ENCODE data around the gene TM4SF4. TPM values are rescaled to one million over a fixed set of nuclear protein-coding genes. Genes with fewer than 3 reads are reported as not detected.

Gene TM4SF4
- total RNA-seq, 2 experiments from 2014 or later: not detected

- no peak overlapping the region for H3K27ac Mint-ChIP-seq
- H3K27me3 Mint-ChIP-seq: peaks cover 2% of the 10 kb centered on the region
- no peaks in the 10 kb centered on the region for H3K36me3 Mint-ChIP-seq (ENCODE audit: low read depth)
- no peak overlapping the region for H3K4me3 Mint-ChIP-seq
- ChIA-PET POLR2A (no interaction called here), CTCF (interaction anchor here (1.0 kb wide), 1 partner anchor 47 kb away, joined by 3 read pairs; no protein-coding TSS in a partner anchor)
- no peaks in the 10 kb centered on the region for H3K9me3 Mint-ChIP-seq
- no peaks in the 10 kb centered on the region for H3K4me1 Mint-ChIP-seq
- DNase-seq: no peak
Observed at GRCh38 chr3:149462581-149463011, 11.9 kb upstream of the TM4SF4 start.

- H3K27ac Mint-ChIP-seq: no peak overlapping the region
- no peaks in the 10 kb centered on the region for H3K9me3 Mint-ChIP-seq
- H3K4me1 Mint-ChIP-seq: no peaks in the 10 kb centered on the region
- POLR2A ChIA-PET: no interaction called here
- CTCF ChIA-PET: no interaction called here
- DNase-seq: no peak
- peaks cover 2% of the 10 kb centered on the region for H3K27me3 Mint-ChIP-seq
- no peaks in the 10 kb centered on the region for H3K36me3 Mint-ChIP-seq (ENCODE audit: low read depth)
- no peak overlapping the region for H3K4me3 Mint-ChIP-seq
Observed at GRCh38 chr3:149463921-149464320, 10.6 kb upstream of the TM4SF4 start.

GRCh38 chr3:149464542-149465328 lies 9.8 kb upstream of the TM4SF4 start:
- POLR2A ChIA-PET: no interaction called here
- Mint-ChIP-seq H3K4me1 (no peaks in the 10 kb centered on the region), H3K27me3 (peaks cover 2% of the 10 kb centered on the region), H3K4me3 (no peak overlapping the region), H3K36me3 (ENCODE audit: low read depth) (no peaks in the 10 kb centered on the region), H3K27ac (no peak overlapping the region), H3K9me3 (no peaks in the 10 kb centered on the region)
- CTCF ChIA-PET: no interaction called here
- no peak for DNase-seq

- H3K27ac Mint-ChIP-seq: no peak overlapping the region
- peaks cover 2% of the 10 kb centered on the region for H3K27me3 Mint-ChIP-seq
- CTCF ChIA-PET: no interaction called here
- H3K4me3 Mint-ChIP-seq: no peak overlapping the region
- DNase-seq: no peak
- POLR2A ChIA-PET: no interaction called here
- no peaks in the 10 kb centered on the region for H3K4me1 Mint-ChIP-seq
- H3K9me3 Mint-ChIP-seq: no peaks in the 10 kb centered on the region
- H3K36me3 Mint-ChIP-seq (ENCODE audit: low read depth): no peaks in the 10 kb centered on the region
Observed at GRCh38 chr3:149465351-149465883, 9.1 kb upstream of the TM4SF4 start.

GRCh38 chr3:149466192-149466591 lies 8.3 kb upstream of the TM4SF4 start:
- ChIA-PET POLR2A (no interaction called here), CTCF (no interaction called here)
- Mint-ChIP-seq H3K4me3 (no peak overlapping the region), H3K27me3 (peaks cover 5% of the 10 kb centered on the region), H3K9me3 (no peaks in the 10 kb centered on the region), H3K4me1 (no peaks in the 10 kb centered on the region), H3K36me3 (ENCODE audit: low read depth) (no peaks in the 10 kb centered on the region), H3K27ac (no peak overlapping the region)
- no peak for DNase-seq

- CTCF ChIA-PET: interaction anchor here (1.5 kb wide), 1 partner anchor 9 kb away, joined by 6 read pairs; no protein-coding TSS in a partner anchor
- no peaks in the 10 kb centered on the region for H3K4me1 Mint-ChIP-seq
- POLR2A ChIA-PET: no interaction called here
- no peak overlapping the region for H3K4me3 Mint-ChIP-seq
- H3K27me3 Mint-ChIP-seq: peaks cover 6% of the 10 kb centered on the region
- H3K36me3 Mint-ChIP-seq (ENCODE audit: low read depth): no peaks in the 10 kb centered on the region
- DNase-seq: no peak
- no peaks in the 10 kb centered on the region for H3K9me3 Mint-ChIP-seq
- H3K27ac Mint-ChIP-seq: no peak overlapping the region
Observed at GRCh38 chr3:149468504-149469212, 5.8 kb upstream of the TM4SF4 start.

GRCh38 chr3:149470381-149470780 lies 4.1 kb upstream of the TM4SF4 start:
- no peaks in the 10 kb centered on the region for H3K9me3 Mint-ChIP-seq
- no peaks in the 10 kb centered on the region for H3K36me3 Mint-ChIP-seq (ENCODE audit: low read depth)
- no peaks in the 10 kb centered on the region for H3K4me1 Mint-ChIP-seq
- H3K27ac Mint-ChIP-seq: no peak overlapping the region
- POLR2A ChIA-PET: no interaction called here
- no peak for DNase-seq
- no peak overlapping the region for H3K4me3 Mint-ChIP-seq
- peaks cover 6% of the 10 kb centered on the region for H3K27me3 Mint-ChIP-seq
- CTCF ChIA-PET: interaction anchor here (1.5 kb wide), 1 partner anchor 11 kb away, joined by 6 read pairs; no protein-coding TSS in a partner anchor

- no peak overlapping the region for H3K4me3 Mint-ChIP-seq
- ChIA-PET POLR2A (no interaction called here), CTCF (interaction anchor here (0.6 kb wide), 1 partner anchor 104 kb away, joined by 3 read pairs; no protein-coding TSS in a partner anchor)
- no peak for DNase-seq
- no peaks in the 10 kb centered on the region for H3K4me1 Mint-ChIP-seq
- H3K27me3 Mint-ChIP-seq: peaks cover 5% of the 10 kb centered on the region
- no peaks in the 10 kb centered on the region for H3K36me3 Mint-ChIP-seq (ENCODE audit: low read depth)
- H3K9me3 Mint-ChIP-seq: no peaks in the 10 kb centered on the region
- H3K27ac Mint-ChIP-seq: no peak overlapping the region
Observed at GRCh38 chr3:149472030-149472797, 2.3 kb upstream of the TM4SF4 start.

- ChIA-PET POLR2A (no interaction called here), CTCF (interaction anchor here (1.4 kb wide), 1 partner anchor 335 kb away, joined by 4 read pairs; no protein-coding TSS in a partner anchor)
- Mint-ChIP-seq H3K27ac (no peak overlapping the region), H3K36me3 (ENCODE audit: low read depth) (no peaks in the 10 kb centered on the region), H3K27me3 (peaks cover 5% of the 10 kb centered on the region), H3K4me3 (no peak overlapping the region), H3K4me1 (no peaks in the 10 kb centered on the region), H3K9me3 (no peaks in the 10 kb centered on the region)
- DNase-seq: no peak
Observed at GRCh38 chr3:149473357-149474249, 894 bp upstream of the TM4SF4 start.

GRCh38 chr3:149475451-149476060 lies 1.1 kb downstream of the TM4SF4 start:
- no peaks in the 10 kb centered on the region for H3K4me1 Mint-ChIP-seq
- no peaks in the 10 kb centered on the region for H3K9me3 Mint-ChIP-seq
- DNase-seq: no peak
- POLR2A ChIA-PET: no interaction called here
- CTCF ChIA-PET: interaction anchor here (0.8 kb wide), 1 partner anchor 36 kb away, joined by 3 read pairs; no protein-coding TSS in a partner anchor
- no peak overlapping the region for H3K4me3 Mint-ChIP-seq
- H3K27me3 Mint-ChIP-seq: peaks cover 5% of the 10 kb centered on the region
- no peak overlapping the region for H3K27ac Mint-ChIP-seq
- no peaks in the 10 kb centered on the region for H3K36me3 Mint-ChIP-seq (ENCODE audit: low read depth)

GRCh38 chr3:149476225-149476624 lies 1.7 kb downstream of the TM4SF4 start:
- POLR2A ChIA-PET: no interaction called here

More at GRCh38 chr3:149476225-149476624, 1.7 kb downstream of the TM4SF4 start:
- no peak for DNase-seq
- Mint-ChIP-seq H3K27me3 (peaks cover 1% of the 10 kb centered on the region), H3K27ac (no peak overlapping the region), H3K36me3 (ENCODE audit: low read depth) (no peaks in the 10 kb centered on the region), H3K4me3 (no peak overlapping the region), H3K4me1 (no peaks in the 10 kb centered on the region), H3K9me3 (no peaks in the 10 kb centered on the region)
- CTCF ChIA-PET: no interaction called here
